OCI-LY3 (cell line): Measurements from ENCODE around the gene FGF10.

Source experiments
- H2AFZ ChIP-seq: fragments of 200-600, 300-600 bp; shearing (Covaris generic); 2 replicates; pipeline ENCODE4 v1.6.0; 2014; ENCODE audit warnings: antibody characterized with exemption, low read depth, low read length
- H3K27ac ChIP-seq: fragments of 200-600, 300-600 bp; sonication (generic); 2 replicates; pipeline ENCODE4 v1.5.1; 2014; ENCODE audit warnings: mild to moderate bottlenecking, low read length, moderate library complexity, mixed read lengths
- H3K27me3 ChIP-seq: fragments of 200-600, 300-600 bp; sonication (generic); 2 replicates; pipeline ENCODE4 v1.6.1; 2014; ENCODE audit warnings: low read depth, low read length, mixed read lengths
- H3K36me3 ChIP-seq: fragments of 200-600, 300-600 bp; sonication (generic); replicated peaks from 2 replicates; pipeline ENCODE3; 2014; ENCODE audit warnings: low read depth, low read length, mixed read lengths
- H3K4me1 ChIP-seq: fragments of 300-600, 200-600 bp; sonication (generic); 2 replicates; pipeline ENCODE4 v1.6.1; 2014; ENCODE audit warnings: low read length, mixed read lengths
- H3K4me2 ChIP-seq: fragments of 200-600, 300-600 bp; sonication (generic); 2 replicates; pipeline ENCODE4 v1.6.1; 2014; ENCODE audit warnings: low read length, mixed read lengths
- H3K4me3 ChIP-seq: fragments of 300-600, 200-600 bp; sonication (generic); 2 replicates; pipeline ENCODE4 v1.5.1; 2014; ENCODE audit warnings: antibody characterized with exemption, mild to moderate bottlenecking, low read length, moderate library complexity
- H3K79me2 ChIP-seq: fragments of 300-600, 200-600 bp; shearing (Covaris generic); 2 replicates; pipeline ENCODE4 v1.6.1; 2014; ENCODE audit warnings: mild to moderate bottlenecking, low read length, mixed read lengths
- H3K9ac ChIP-seq: fragments of 300-600, 200-600 bp; shearing (Covaris generic); 2 replicates; pipeline ENCODE4 v1.6.0; 2014; ENCODE audit warnings: mild to moderate bottlenecking, low read length, moderate library complexity
- H3K9me3 ChIP-seq: fragments of 200-600, 300-600 bp; shearing (Covaris generic); 2 replicates; pipeline ENCODE4 v1.6.1; 2014; ENCODE audit warnings: low read length, mixed read lengths; ENCODE audit not compliant: insufficient read depth
- H4K20me1 ChIP-seq: fragments of 200-600, 300-600 bp; sonication (generic); 2 replicates; pipeline ENCODE4 v1.6.1; 2016; ENCODE audit warnings: low read length, mixed read lengths; ENCODE audit not compliant: insufficient read depth
- EZH2phosphoT487 ChIP-seq: fragments of 200-600 bp; shearing (Covaris generic); IDR thresholded peaks from 2 replicates; pipeline ENCODE4 v1.6.1; 2018; ENCODE audit warnings: antibody characterized with exemption, mixed run types, low read depth
- TF ChIP-seq, protein P1 (sequence below): fragments of 200-600, 300-600 bp; sonication (generic); IDR thresholded peaks from 2 replicates; pipeline ENCODE4 v1.5.1; 2014; ENCODE audit warnings: antibody characterized with exemption, low read length, low read depth

Gene FGF10

DNA sequence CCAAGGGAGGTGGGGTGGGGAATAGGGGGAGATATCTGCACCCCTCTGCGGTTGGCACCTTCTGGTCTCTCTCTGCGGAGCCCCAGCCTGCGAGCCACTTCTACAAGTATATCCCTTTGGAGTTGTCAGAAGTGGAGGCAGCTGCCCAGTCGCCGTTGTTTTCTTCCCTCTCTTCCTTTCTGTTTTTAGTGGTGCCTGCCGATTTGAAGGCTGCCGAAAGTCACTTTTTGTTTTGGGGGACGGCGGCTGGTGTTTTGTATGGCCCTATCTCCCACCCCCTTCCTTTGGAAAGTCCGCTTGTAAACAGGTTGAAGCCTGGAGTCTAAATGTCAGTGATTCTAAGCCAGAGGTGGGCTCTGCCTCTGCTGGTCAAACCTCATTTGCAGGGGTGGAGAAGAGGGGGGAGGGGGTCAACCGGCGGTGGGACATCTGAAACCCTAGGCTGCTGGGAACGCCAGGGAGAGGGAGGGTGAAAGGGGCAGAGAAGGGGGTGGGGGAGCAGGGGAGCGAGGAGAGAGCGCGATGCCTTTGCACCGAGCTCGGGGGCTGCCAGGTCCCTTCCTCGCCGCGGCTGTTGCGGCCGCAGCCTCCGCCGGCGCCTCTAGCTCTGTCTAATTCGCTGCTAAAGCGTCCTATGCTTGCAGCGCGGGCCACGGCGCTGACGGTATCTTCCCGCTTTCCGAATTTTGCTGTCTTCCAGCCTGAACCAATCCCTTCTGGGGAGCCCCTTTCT is at the start of gene FGF10:
TSS of gene FGF10 (minus strand) at position 331 of the 733 bp plus-strand sequence. CDS start 738 bp downstream, outside the sequence.
- Histone ChIP-seq H3K4me1 (no peaks in the 10 kb centered on the region), H3K9ac (no peak within 1 kb of the TSS), H3K4me2 (no peak within 1 kb of the TSS), H3K9me3 (no peaks in the 10 kb centered on the region), H3K27ac (no peak within 1 kb of the TSS), H2AFZ (no peak within 1 kb of the TSS), H3K4me3 (no peak within 1 kb of the TSS), H3K79me2 (no peaks in the 10 kb centered on the region), H3K36me3 (no peaks in the 10 kb centered on the region), H3K27me3 (no peaks in the 10 kb centered on the region), H4K20me1 (no peaks in the 10 kb centered on the region)
- TF ChIP-seq, protein P1, sequence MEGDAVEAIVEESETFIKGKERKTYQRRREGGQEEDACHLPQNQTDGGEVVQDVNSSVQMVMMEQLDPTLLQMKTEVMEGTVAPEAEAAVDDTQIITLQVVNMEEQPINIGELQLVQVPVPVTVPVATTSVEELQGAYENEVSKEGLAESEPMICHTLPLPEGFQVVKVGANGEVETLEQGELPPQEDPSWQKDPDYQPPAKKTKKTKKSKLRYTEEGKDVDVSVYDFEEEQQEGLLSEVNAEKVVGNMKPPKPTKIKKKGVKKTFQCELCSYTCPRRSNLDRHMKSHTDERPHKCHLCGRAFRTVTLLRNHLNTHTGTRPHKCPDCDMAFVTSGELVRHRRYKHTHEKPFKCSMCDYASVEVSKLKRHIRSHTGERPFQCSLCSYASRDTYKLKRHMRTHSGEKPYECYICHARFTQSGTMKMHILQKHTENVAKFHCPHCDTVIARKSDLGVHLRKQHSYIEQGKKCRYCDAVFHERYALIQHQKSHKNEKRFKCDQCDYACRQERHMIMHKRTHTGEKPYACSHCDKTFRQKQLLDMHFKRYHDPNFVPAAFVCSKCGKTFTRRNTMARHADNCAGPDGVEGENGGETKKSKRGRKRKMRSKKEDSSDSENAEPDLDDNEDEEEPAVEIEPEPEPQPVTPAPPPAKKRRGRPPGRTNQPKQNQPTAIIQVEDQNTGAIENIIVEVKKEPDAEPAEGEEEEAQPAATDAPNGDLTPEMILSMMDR: no peak
- TF ChIP-seq EZH2phosphoT487: no peak

DNA sequence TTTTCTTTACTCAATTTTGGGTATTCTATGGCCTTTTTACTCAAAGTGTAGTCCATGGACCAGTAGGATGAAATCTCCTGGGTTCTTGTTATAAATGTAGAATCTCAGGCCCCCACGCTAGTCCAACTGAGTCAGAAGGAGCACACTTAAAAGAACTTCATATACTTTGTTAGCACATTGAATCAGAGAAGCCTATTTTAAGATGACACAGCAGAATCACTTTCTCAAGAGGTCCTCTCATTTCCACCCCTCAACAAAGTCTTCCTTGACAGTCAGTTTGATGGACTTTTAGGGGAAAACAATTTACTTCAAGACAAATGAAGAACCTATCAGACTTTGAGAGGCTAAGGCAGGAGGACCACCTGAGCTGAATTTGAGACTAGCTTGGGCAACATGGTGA is 37.7 kb upstream of the FGF10 start:
- Histone ChIP-seq H3K9ac (no peak overlapping the region), H3K79me2 (no peaks in the 10 kb centered on the region), H2AFZ (no peak overlapping the region), H3K4me2 (no peak overlapping the region), H3K4me1 (no peaks in the 10 kb centered on the region), H4K20me1 (no peaks in the 10 kb centered on the region), H3K27me3 (no peaks in the 10 kb centered on the region), H3K9me3 (no peaks in the 10 kb centered on the region), H3K4me3 (no peak overlapping the region), H3K36me3 (no peaks in the 10 kb centered on the region), H3K27ac (no peak overlapping the region)
- TF ChIP-seq EZH2phosphoT487: no peak
- TF ChIP-seq, protein P1: no peak

DNA sequence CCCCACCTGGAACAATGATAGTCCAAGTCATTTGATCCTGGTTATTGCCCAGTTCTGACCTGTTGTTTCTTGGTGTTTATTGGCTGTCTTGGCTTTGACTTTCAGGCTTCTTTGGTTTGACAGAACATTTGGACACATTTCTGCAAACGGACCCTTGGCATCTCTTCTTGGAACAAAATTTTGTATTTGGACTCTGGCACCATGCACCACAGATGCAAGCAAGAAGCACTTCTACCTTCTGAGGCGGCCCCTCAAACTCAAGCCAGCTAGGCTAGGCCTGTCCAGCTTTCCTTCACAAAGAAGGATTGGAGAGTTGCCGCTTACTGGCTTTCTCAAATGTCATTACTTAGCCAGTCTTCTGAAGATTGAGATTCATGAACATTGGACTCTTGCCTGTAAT is 23.1 kb upstream of the FGF10 start:
- no peaks in the 10 kb centered on the region for H4K20me1 ChIP-seq
- no peak overlapping the region for H3K4me2 ChIP-seq
- no peaks in the 10 kb centered on the region for H3K9me3 ChIP-seq
- no peaks in the 10 kb centered on the region for H3K4me1 ChIP-seq
- no peak overlapping the region for H3K27ac ChIP-seq
- no peaks in the 10 kb centered on the region for H3K27me3 ChIP-seq
- H3K79me2 ChIP-seq: no peaks in the 10 kb centered on the region
- H2AFZ ChIP-seq: no peak overlapping the region
- TF ChIP-seq EZH2phosphoT487: no peak
- TF ChIP-seq, protein P1: no peak
- no peak overlapping the region for H3K9ac ChIP-seq
- no peak overlapping the region for H3K4me3 ChIP-seq
- no peaks in the 10 kb centered on the region for H3K36me3 ChIP-seq

DNA sequence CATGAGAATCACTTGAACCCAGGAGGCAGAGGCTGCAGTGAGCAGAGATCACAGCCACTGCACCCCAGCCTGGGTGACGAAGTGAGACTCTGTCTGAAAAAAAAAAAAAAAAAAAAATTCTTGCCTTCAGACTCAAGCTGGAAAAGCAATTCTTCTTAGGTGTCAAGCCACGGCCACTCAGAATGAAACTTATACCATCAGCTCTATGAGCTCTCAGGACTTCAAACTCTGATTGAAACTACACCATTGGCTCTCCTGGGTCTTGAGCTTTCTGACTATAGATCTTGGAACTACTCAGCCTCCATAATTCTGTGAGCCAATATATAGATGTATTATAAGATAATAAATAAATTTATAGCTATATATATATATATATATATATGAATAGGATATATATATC is 12.9 kb upstream of the FGF10 start:
- Histone ChIP-seq H4K20me1 (no peaks in the 10 kb centered on the region), H3K9me3 (no peaks in the 10 kb centered on the region), H3K79me2 (no peaks in the 10 kb centered on the region), H3K4me3 (no peak overlapping the region), H3K4me2 (no peak overlapping the region), H3K9ac (no peak overlapping the region), H3K27ac (no peak overlapping the region), H2AFZ (no peak overlapping the region), H3K27me3 (no peaks in the 10 kb centered on the region), H3K36me3 (no peaks in the 10 kb centered on the region), H3K4me1 (no peaks in the 10 kb centered on the region)
- TF ChIP-seq EZH2phosphoT487: no peak
